DMS153 treated with DMSO at 0.1 percent for 48 hours (cell line): Measurements from ENCODE around the gene SNAPC1.

Source experiments
- DNase-seq: peaks from one replicate; lab custom pipeline; 2025; ENCODE audit not compliant: unreplicated experiment; lab: John Stamatoyannopoulos, UW

Gene SNAPC1

DNA sequence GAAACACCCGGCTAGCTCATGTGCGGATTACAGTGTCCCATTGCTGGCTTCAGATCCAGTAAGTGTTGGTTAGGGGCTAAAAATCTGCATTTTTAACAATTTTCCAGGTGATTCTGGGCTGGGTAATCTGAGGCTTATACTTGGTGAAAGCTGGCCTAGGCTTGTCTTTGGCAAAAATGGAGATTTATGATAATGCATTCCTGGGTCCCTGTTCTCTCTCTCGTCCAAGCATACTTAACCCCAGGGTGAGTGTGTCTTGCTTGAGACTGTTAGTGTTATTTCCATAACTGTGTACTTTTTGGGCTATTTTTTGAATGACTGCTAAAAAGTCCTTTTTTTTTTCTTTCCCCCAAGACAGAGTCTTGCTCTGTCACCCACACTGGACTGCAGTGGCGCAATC lies 43.2 kb downstream of the SNAPC1 start:
- no peak for DNase-seq

DNA sequence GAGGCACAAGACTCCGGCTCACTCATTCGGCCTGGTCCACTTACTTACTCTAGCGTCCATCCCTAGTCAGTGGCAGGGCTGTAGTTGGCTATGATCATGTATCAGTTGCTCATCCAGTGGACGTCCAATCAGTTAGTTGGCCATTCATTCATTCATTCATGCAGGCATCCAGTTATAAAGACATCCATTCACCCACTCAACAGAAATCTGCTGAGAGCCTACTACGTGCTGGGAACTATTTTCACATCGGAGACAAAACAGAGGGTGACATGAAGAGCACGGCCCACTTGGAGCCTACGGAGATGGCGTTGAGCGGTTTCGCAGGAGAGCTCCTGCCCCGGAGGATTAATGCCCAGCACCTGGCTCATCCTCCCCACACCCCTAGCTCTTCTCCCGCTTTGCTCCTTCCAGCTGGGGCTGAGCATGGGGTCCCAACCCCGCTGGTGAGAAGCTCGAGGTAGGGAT lies 49.7 kb downstream of the SNAPC1 start:
- no peak for DNase-seq

- no peak for DNase-seq
These were observed 50.3 kb downstream of the SNAPC1 start, which contains the start of gene SYT16 for GRCh38 chr14:61812347-61813095. Gene SYT16, plus strand, starts transcription at chr14:61812703.

DNA sequence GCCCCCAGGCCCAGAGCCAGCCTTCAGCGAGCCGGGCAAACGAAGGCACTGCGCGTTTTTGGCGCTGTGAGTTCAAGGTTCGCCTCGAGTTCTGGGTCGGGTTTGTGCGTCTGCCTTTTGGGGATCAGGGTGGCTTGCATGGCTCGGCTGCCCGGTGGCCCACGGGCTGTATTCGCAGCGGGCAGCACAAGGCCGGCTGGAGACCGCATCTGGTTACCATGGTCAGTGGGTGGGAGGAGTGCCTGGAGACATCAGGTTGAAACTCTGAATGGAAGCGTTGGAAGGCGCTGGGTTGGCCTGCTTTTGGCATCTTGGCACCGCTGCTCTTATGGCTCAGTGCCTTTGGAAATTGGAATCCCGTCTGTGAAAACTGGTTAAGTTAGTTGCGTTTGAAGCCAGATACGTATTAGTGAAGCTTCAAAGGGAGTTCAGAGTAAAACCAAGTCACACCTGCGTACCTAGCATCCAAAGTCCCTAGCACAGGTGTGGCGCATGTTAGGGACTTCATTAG lies 50.9 kb downstream of the SNAPC1 start:
- no peak for DNase-seq

DNA sequence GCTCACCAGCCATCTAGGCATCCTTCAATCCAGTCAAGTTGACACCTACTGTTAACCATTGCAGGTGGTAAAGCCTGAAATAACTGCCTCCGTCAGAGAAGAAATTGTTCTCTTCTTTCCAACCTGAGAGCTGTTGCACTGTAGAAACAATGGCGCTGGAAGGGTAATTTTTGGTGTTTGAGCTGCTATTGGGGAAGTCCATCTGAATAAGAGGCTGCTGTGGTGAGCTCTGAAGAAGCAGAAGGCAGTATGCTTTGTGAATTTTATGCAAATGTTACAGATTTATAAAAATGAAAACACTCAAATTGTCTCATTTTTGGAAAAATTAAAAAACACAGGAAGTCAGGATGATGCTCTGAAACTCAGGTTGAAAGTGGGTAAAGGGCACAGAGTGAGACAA lies 60.2 kb downstream of the SNAPC1 start:
- DNase-seq = no peak

GRCh38 chr14:61832783-61833182 lies 70.6 kb downstream of the SNAPC1 start:
- no peak for DNase-seq

DNA sequence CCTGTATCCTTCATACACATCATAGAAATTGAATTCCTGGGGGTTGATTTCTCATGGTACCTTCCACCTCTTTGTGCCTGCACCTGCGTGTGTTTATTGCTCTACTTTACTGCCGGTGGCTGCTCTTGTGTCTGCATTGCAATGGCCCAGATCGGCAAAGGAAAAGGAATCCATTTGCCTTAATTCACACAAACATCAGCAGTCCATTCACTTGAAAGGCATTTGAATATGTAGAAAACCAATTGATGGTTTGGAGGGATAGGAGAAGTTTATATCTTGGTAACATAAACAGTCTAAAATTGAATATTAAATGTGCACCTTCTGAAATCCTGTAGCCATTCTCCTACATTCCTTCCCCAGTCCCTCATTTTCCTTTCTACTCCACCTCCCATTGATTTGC lies 74.0 kb downstream of the SNAPC1 start:
- DNase-seq = no peak

GRCh38 chr14:61836807-61837206 lies 74.6 kb downstream of the SNAPC1 start:
- no peak for DNase-seq

- peak; percentile 71 for DNase-seq
These were observed 75.4 kb downstream of the SNAPC1 start for GRCh38 chr14:61837336-61838229.

- no peak for DNase-seq
These were observed 76.5 kb downstream of the SNAPC1 start for GRCh38 chr14:61838661-61839245.

- no peak for DNase-seq
These were observed 77.3 kb downstream of the SNAPC1 start for GRCh38 chr14:61839507-61839906.

DNA sequence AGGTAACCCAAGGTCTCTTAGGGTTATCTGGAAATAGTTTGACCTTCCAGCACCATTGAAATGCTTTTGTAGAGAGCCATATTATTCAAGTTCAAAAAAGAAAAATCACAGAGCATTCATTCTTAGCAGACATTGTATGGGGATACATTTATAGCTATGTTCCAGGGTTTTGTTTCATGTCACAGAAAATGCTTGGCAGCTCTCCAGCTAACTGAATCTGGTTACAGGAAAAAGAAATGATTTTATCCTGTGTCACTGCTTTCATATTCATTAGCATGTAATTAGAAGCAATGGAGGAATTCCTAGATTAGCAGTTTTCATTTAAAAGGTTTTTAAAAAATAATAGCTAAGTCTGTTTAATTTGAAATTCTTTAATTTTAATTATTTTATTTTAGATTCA lies 78.9 kb downstream of the SNAPC1 start:
- DNase-seq = no peak
